GM13976 (cell line): ENCODE results near the gene RGS18.

Source experiments
- DNase-seq: peaks from one replicate; pipeline ENCODE4 v3.0.0; 2012; ENCODE audit warnings: low spot score
- in situ Hi-C: fragments of 300-500 bp; cut with MboI; formaldehyde crosslinking; loops from one replicate; pipeline ENCODE4 v1.12.0; 2022; ENCODE audit warnings: low sequenced_read_pairs, mixed read lengths, inconsistent platforms; ENCODE audit not compliant: unreplicated experiment
- TF ChIP-seq, protein P1 (sequence below): IDR thresholded peaks from 2 replicates; pipeline ENCODE4 v1.5.1; 2012; ENCODE audit warnings: borderline replicate concordance, mild to moderate bottlenecking; ENCODE audit not compliant: insufficient read depth; ENCODE audit errors: extremely low read depth, missing control alignments, control extremely low read depth

The RGS18 gene

GRCh38 chr1:192235127-192235526 is 76.9 kb downstream of the RGS18 start:
- TF ChIP-seq, protein P1, sequence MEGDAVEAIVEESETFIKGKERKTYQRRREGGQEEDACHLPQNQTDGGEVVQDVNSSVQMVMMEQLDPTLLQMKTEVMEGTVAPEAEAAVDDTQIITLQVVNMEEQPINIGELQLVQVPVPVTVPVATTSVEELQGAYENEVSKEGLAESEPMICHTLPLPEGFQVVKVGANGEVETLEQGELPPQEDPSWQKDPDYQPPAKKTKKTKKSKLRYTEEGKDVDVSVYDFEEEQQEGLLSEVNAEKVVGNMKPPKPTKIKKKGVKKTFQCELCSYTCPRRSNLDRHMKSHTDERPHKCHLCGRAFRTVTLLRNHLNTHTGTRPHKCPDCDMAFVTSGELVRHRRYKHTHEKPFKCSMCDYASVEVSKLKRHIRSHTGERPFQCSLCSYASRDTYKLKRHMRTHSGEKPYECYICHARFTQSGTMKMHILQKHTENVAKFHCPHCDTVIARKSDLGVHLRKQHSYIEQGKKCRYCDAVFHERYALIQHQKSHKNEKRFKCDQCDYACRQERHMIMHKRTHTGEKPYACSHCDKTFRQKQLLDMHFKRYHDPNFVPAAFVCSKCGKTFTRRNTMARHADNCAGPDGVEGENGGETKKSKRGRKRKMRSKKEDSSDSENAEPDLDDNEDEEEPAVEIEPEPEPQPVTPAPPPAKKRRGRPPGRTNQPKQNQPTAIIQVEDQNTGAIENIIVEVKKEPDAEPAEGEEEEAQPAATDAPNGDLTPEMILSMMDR, result no peak
- no peak for DNase-seq
- in situ Hi-C loops, result no loop called here
